DMS53 treated with DMSO at 0.1 percent for 48 hours (cell line): Measurements from ENCODE around the gene SLC35A2.

ENCODE experiments used
- DNase-seq: peaks from one replicate; lab custom pipeline; 2025; ENCODE audit not compliant: unreplicated experiment; lab: John Stamatoyannopoulos, UW

The SLC35A2 gene

GRCh38 chrX:48927736-48928382, 16.4 kb upstream of the SLC35A2 start:
- no peak for DNase-seq

DNA sequence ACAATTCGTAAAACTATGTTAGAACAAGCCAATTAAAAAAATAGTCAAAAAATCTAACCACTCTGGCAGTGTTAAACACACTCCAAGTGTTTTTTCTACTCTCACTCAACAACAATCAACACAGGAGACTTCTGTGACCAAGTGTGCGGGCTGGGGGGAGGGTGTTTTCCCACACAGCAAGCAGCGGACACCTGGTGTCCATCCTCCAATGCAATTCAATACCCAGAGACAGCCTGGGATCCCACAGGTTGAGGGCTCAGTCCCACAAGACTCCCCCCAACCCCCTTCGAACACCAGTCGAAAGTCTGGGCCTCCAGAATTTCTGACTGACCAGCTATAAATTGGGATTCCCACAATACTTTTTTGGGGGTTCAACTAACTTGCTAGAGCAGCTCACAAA, 15.7 kb upstream of the SLC35A2 start:
- no peak for DNase-seq

- no peak for DNase-seq
Measured at GRCh38 chrX:48924270-48924669, 12.8 kb upstream of the SLC35A2 start.

GRCh38 chrX:48923771-48924170, 12.3 kb upstream of the SLC35A2 start:
- DNase-seq: no peak

DNA sequence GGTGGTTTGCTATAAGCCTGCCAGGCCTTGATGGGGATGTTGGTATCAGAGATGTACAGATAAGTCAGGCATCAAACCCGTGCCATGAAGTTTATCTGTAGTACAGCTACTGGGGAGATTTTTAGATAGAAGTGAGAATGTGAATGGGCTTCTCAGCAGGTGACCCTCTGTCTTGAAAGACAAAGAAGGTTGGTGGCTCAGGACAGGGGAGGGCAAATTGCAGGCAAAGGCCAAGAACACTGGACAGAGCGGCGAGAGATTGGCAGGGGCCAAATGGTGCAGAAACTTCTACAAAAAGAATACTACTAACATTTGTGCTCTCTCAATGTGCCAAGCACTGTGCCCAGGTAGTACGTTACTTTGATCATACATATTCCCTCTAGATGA, 9.3 kb upstream of the SLC35A2 start:
- no peak for DNase-seq

DNA sequence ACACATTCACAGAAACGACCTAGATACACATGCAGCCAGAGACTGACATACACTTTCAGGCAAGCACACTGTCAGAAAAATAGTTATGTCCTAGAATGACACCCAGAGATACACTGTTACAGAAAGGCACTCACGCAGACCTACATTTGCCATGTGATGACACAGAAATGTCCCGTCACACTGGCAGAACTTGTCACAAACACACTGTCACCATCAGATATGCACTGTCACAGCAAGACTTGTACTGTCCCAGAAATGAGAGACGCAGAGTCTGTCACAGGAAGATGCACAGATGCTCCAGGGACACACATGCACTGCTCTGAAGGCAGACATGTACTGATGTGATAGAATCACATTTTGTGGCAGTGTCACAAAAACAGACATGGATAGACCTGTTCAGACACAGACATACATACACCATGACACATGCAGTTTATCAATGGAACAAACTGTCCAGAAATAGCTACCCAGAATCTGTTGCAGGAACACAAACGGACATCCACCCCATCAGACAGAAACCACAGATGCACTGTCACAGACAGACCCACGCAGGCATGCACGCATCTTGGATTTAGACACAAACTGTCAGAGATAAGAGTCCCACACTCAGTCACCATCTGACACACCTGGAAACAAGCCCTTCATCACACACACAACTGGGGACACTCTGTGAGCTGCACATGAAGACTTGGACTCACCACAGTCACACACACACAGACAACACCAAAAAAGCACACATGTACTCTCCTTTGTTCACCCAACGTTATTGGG, 8.7 kb upstream of the SLC35A2 start:
- no peak for DNase-seq

GRCh38 chrX:48919360-48919841, 8.0 kb upstream of the SLC35A2 start:
- DNase-seq: no peak

- peak; percentile 87 for DNase-seq
Measured at GRCh38 chrX:48918643-48919340, 7.3 kb upstream of the SLC35A2 start, which contains the start of gene PIM2. TSS of gene PIM2 (minus strand) at chrX:48919024. CDS start at chrX:48918834, 190 bp downstream.

DNA sequence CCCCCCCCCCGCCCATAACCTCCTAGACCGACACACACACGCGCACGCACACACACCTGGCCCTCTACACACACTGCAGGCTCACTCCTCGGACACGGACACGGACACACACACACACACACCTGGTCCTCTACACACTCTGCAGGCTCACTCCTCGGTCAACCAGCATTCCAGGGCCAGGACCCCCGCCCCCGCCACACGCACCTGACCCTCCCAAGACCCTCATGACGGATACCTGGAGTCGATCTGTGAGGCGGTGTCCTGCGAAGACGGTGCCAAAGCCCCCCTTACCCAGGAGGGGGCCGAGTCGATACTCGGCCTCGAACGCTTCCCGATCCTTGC, 6.8 kb upstream of the SLC35A2 start:
- DNase-seq: no peak

GRCh38 chrX:48917139-48918001, 5.9 kb upstream of the SLC35A2 start:
- DNase-seq: peak; percentile 90

GRCh38 chrX:48914593-48915493, 3.4 kb upstream of the SLC35A2 start:
- DNase-seq: no peak

DNA sequence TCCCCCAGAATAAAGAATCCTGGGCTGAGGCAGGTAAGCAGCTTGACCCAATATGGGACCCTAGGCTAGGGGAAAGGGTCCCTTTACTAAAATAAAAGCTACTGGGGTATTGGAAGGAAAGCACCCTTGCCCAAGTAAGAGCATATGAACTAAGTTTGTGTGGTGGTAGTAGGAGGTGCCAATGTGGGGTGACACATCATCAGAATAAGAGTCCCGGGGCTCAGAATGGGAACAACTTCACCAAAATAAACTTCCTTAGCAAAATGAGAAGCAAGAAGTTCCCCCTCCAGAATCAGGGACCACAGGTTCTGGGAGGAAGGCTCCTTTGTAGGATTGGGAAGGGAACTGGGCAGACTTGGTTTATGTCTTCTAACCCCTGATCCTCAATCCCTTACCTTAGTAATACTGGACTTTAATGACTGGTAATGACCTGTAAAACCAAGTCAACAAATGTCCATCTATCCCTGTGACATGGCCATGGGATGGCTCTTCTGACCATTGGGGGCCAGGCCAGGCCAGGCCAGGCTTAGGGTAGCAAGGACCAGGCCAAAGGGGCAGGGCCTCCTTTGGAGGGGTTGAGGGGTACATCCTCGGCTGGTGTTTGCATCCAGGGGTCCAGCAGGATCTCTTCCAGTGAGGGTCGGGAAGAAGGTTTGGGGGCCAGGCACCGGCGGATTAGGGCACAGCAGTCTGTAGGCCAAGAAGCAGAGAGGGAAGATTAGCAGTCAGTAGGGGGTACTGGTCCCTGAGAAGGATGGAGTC, 2.3 kb upstream of the SLC35A2 start:
- DNase-seq: no peak

GRCh38 chrX:48910926-48911411, 477 bp downstream of the SLC35A2 start:
- DNase-seq: no peak

- DNase-seq: no peak
Measured at GRCh38 chrX:48909703-48910294, 1.6 kb downstream of the SLC35A2 start.

DNA sequence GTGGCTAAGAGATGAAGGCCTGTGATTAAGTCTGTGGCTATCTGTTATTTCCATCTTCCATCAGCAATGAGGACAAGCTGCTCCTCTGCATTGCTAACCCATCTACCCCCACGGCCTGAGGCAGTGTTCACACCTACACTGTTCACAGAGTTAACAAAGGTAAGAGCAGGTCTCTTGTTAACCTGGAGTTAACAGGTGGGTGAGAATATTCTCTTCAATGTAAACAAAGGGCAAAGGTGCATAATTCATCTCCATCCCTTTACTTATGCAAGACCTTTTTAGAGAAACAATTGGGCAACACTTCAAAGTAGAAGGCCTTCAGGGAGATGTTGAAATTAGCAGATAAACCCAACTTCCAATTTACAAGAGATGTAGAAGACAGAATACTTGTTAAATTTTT, 2.8 kb downstream of the SLC35A2 start:
- no peak for DNase-seq

GRCh38 chrX:48905090-48905790, 6.2 kb downstream of the SLC35A2 start:
- no peak for DNase-seq

- no peak for DNase-seq
Measured at GRCh38 chrX:48904626-48905025, 6.8 kb downstream of the SLC35A2 start.

DNA sequence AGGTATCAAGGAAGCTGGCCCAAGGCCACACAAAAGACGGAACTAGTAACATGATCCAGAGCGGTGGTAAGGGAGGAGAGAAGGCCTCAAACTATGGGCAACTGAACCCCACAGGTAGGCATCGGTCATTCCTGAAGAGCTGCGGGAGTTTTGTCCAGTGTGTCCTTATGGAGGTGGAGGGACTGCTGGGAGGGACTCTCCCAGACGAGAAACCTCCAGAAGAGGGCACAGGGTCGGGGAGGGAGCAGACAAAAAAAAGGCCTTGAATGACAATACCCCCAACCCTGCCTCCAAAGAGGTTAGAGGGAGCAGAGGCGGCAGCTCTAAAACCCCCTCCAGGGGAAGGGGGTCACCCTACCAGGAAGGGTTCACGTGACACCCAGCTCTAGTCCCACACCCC, 7.3 kb downstream of the SLC35A2 start:
- DNase-seq: no peak
